ENCODE results near the gene MFSD2A.
"Not testable (repeated sequence)": the region's sequence is repeated elsewhere in the genome, so short reads cannot be mapped to it uniquely, and the experiment has no call there.

MFSD2A gene

DNA sequence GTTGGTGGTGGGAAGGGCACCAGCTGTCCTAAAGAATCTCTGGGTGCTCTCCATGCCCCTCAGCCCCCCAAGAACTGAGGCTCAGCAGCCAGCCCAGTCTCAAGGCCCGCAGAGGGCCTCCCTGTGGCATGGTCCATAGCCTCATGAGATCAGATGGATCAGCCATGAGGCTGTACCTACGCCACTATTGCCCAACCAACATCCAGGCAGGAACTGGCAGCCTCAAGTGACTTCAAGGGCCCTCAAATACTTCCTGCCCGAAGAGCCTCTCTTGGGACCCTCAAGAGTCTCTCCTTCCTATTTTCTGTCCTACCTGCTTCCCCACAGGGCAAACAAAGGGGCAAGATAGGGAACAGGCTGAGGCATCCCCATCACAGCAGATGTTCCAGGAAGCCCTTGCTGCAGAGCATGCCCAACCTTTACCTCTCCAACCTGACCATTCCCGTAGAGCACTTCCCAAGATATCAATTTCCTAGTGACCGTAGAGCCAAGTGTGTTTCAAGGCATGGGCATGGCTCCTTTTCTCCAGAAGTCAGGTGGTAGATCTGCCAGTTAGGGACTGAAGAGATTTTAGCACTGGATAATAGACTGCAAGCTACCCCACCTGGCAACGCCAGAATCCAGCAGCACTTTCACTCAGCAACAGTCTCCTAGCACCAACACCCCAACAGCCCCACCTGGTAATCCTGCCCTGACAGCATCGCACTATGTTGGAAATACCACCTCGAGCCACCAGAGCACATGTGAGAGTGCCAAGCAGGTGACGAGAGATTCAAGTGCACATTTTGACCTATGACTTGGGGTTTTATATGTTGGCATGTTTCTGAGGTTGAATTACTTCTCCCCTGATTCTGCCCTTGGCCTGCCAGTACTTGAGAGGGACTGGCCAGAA, 13.7 kb upstream of the MFSD2A start:
- DNase-seq (ENCODE audit: low read depth) = no peak

DNA sequence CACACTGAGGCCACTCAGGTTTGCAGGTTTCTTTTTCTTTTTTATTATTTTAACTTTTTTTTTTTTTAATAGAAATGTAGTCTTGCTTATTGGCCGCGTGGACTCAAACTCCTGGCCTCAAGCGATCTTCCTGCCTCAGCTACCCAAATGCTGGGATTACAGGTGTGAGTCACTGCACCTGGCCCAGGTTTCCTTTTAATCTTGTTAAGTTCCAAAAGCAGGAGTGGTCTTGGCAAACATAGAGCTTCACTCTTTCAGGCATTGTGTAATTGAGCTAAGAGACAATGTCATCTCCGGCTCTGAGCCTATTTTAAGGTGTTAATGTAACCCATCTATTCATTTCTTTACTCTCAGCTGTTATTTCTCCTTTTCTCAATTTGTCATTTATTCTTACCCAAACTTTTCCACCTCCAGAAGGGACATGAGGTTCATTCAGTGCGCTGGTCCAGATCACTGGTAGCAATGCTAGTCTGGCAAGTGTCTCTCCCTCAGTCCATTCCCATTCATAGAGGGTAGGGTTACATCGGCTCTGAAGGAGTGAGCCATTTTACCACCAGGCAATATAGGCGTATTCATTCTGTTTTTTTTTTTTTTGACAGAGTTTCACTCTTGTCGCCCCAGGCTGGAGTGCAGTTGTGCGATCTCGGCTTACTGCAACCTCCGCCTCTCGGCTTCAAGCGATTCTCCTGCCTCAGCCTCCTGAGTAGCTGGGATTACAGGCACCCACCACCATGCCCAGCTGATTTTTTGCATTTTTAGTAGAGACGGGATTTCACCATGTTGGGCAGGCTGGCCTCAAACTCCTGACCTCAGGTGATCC, 11.3 kb upstream of the MFSD2A start:
- no peak for DNase-seq (ENCODE audit: low read depth)

GRCh38 chr1:39944410-39945112, 10.4 kb upstream of the MFSD2A start:
- DNase-seq (ENCODE audit: low read depth) = no peak

- no peak for DNase-seq (ENCODE audit: low read depth)
These were observed 8.7 kb upstream of the MFSD2A start for GRCh38 chr1:39946216-39946615.

DNA sequence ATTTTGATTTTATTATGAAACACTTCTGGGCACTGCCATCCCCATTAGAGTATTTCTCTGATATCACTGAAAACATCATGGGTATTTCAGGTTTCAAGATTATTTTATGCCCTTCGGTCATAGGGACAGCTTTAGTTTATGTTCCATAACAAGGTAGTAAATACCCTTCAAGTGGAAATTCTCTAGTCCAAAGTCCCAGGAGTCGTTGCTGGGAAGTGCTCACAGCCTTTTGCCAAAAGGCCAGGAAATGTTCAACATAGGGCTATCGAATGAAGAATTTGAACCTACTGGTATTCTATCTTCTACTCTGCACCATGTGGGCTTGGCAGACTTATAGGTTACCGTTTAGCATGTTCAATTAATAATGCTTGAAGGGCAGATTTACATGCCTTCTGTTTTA, 7.7 kb upstream of the MFSD2A start:
- DNase-seq (ENCODE audit: low read depth) = no peak

- DNase-seq (ENCODE audit: low read depth) = no peak
These were observed 5.1 kb upstream of the MFSD2A start for GRCh38 chr1:39949891-39950290.

GRCh38 chr1:39951926-39952325, 3.0 kb upstream of the MFSD2A start:
- DNase-seq (ENCODE audit: low read depth) = no peak

GRCh38 chr1:39952359-39953110, 2.4 kb upstream of the MFSD2A start:
- DNase-seq (ENCODE audit: low read depth) = no peak

DNA sequence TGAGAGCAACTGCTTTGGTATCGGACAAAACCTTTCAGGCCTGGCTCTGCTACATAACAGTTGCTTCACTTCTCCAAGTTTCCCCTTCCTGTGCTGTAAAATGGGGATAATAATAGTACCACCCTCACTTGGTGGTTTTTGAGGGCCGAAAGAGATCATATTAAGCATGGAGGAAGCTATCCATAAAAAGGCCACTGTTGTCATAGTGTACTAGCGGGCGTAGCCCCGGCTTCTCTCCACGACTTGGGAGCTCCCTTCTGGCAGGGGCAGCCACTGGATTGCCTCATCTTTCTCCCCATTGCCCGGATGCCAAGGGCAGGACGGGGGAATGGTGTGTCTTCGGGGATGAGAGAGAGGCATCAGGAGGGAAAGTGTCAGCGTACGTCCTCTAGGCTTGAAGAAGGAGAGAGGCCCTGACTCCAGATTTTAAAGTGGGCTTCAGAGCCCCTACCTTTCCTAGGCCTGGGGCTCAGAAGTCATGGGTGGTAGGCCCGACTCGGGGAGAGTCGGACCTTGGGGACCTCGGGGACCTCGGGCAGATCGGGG, 548 bp upstream of the MFSD2A start:
- DNase-seq (ENCODE audit: low read depth) = no peak

DNA sequence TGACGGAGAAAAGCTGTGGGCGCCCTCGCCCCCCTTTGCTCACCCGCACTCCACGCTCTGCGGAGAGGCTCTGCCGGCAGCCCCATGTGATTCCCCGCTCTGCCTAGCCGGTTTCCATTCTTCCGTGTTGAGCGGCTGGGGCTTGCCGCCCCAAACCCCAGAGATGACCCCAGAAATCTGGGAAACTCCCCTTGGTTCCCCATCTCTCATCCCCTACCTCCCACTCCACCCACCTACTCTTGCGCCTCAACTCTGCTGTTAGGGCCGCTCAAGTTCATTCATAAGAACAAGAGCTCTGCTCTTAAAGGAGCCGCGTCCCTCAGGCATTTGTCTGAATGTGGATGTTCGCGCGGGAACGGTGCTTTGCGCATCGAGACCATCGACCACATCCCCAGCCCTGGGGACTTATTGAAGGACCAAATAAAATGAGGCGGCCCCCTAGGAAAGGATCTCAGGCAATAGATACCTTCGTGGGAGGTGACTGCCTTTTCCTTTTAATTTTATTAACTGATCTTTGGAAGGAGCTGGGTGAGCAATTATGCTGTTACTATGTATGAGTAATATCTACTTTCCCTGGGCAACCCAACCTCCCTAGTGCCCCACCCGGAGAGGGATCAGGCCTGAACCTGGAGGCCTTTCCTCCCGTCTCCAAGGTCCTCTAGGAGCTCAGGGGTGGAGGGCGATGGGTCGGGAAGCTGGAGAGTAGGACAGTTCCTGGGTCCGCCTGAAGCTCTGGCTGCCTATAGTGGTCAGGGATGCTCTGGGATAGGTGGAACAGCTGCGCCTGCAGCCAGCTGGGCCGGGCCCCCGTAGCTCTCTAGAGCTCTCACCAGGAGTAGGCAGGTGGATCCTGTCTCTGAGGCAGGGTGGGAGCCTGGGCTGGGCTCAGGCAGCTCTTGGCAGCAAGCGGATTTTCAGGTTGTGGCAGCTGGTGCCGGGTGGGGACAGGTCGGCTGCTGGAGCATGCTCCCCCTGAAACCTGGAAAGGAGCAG, 898 bp downstream of the MFSD2A start:
- peak; percentile 5 for DNase-seq (ENCODE audit: low read depth)

DNA sequence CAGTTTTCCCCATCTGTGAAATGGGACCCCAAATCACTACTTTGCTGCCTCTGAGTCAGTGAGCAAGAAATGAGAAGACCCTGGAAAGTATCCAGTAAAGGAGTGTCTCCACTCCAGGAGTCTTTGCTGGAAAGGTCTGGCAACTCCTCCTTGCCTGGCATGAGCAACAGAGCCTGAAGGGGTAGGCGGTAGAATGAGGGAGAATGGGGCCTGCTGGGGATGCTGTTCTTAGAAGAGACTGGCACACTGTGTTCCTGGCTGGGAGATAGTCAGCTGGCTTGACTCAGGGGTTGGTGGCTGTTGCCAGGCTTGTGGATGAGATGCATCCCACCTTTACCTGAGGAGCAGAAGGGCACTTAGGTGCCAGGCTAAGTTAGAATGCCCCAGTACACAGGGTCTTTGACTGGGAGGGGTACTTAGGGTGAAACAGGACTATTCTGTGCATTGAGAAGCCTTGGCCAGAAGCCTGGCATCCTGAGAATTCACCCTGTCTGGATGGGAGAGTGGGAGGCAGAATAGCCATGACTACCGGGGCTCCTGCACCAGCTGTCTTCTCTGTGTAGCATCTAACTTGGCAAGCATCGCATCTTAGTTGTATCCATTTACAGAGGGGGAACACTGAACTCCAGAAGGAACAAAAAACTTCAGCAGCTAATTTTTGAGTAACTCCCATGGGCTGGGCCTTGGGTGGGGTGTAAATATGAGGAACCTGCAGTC, 2.5 kb downstream of the MFSD2A start:
- DNase-seq (ENCODE audit: low read depth) = no peak

GRCh38 chr1:39958403-39959200, 3.7 kb downstream of the MFSD2A start:
- DNase-seq (ENCODE audit: low read depth) = no peak

DNA sequence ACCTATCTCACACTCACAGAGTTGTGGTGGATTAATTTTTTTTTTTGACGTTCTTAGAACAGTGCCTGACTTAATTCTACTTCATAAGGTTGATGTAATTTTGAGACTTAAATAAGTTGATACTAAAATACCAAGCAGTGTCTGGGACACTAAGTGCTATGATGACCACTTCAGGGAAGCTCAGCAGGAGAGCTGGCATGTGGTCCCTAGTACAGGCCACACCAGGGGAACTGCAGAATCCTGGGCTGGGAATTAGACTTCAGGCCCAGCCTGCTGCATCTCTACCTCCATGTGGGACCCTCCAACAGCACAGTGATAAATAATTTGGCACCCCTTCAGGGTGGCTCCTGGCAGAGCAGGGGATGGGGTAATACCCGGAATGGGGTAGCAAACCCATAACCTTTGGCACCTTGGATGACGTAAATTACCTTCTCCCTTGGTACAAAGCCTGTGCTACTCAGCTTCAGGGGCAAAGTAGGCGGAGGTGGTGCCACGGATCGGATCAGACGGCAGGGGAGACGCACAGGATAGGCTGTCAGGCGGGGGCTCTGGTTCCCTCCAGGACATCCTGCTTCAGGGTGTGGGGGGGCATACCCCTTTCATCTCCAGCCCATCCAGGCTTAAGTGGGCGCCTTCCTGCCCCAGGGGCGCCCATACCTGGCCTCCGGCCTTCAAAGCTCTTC, 4.8 kb downstream of the MFSD2A start:
- no peak for DNase-seq (ENCODE audit: low read depth)

- no peak for DNase-seq (ENCODE audit: low read depth)
These were observed 5.5 kb downstream of the MFSD2A start for GRCh38 chr1:39960431-39960958.

GRCh38 chr1:39962450-39962825, 7.5 kb downstream of the MFSD2A start:
- no peak for DNase-seq (ENCODE audit: low read depth)

GRCh38 chr1:39962964-39963363, 8.0 kb downstream of the MFSD2A start:
- DNase-seq (ENCODE audit: low read depth) = not testable (repeated sequence)

DNA sequence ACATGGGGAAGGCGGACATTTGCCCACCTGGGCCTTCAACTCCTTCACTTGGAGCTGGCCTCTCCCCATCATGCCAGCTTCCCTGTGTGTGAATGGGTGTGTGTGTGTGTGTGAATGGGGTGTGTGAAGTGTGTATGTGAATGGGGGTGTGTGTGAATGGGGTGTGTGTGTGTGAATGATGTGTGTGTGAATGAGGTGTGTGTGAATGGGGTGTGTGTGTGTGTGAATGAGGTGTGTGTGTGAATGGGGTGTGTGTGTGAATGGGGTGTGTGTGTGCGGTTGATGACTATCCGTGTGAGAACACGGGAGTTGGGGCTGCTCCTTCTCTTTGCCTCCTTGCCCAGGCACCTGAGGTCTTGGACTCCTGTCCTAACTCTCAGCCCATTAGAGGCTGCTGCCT, 9.6 kb downstream of the MFSD2A start:
- no peak for DNase-seq (ENCODE audit: low read depth)

DNA sequence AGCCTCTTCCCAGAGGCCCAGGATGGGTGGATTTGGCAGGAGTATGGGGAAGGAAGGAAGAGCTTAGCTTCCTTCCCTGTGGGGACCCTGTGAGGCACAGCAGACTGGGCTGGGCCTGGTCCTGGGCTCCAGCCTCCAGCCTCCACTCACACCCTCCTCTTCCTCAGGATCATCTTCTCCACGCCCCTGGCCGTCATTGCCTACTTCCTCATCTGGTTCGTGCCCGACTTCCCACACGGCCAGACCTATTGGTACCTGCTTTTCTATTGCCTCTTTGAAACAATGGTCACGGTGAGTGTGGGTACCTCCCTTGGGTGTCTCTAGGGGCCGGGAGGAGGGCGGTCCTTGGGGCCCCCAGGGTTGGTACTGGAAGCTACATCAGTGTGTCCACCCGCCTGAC, 10.1 kb downstream of the MFSD2A start:
- no peak for DNase-seq (ENCODE audit: low read depth)

Data from activated T-helper 1 cell treated with Interleukin-2 at 50 U/mL for 16 hours (primary cell).